AML-193 (cell line): ENCODE measurements around the gene E2F1.
"Not testable (repeated sequence)": the region's sequence is repeated elsewhere in the genome, so short reads cannot be mapped to it uniquely, and the experiment has no call there.

Source experiments
- DNase-seq, 2 experiments: peaks; one replicate each; lab custom pipeline; 2025; lab: John Stamatoyannopoulos, UW

The E2F1 gene

GRCh38 chr20:33658929-33659328 is 27.3 kb downstream of the E2F1 start:
- no peak for DNase-seq

GRCh38 chr20:33658510-33658909 is 27.7 kb downstream of the E2F1 start:
- DNase-seq, result no peak

DNA sequence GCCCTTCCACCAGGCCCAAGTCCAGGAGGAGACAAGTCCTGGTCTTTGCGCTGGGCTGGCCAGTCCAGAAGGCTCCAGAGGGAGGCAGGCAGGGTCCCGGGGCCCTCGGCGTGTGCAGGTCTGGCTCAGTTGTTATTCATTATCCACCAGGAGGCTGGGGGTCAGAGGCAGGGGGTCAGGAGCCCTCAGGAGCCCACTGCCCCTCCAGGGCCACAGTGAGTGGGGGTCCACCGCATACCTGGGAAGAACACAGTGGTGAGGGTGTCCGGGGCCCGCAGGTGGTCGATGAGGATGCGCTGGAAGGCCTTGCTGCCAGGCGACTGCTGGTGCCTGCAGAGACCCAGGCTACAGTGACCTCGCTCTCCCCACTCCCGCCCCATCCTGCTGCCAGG is 28.5 kb downstream of the E2F1 start:
- no peak for DNase-seq

- no peak for DNase-seq
Measured at GRCh38 chr20:33656783-33657703, 29.1 kb downstream of the E2F1 start.

DNA sequence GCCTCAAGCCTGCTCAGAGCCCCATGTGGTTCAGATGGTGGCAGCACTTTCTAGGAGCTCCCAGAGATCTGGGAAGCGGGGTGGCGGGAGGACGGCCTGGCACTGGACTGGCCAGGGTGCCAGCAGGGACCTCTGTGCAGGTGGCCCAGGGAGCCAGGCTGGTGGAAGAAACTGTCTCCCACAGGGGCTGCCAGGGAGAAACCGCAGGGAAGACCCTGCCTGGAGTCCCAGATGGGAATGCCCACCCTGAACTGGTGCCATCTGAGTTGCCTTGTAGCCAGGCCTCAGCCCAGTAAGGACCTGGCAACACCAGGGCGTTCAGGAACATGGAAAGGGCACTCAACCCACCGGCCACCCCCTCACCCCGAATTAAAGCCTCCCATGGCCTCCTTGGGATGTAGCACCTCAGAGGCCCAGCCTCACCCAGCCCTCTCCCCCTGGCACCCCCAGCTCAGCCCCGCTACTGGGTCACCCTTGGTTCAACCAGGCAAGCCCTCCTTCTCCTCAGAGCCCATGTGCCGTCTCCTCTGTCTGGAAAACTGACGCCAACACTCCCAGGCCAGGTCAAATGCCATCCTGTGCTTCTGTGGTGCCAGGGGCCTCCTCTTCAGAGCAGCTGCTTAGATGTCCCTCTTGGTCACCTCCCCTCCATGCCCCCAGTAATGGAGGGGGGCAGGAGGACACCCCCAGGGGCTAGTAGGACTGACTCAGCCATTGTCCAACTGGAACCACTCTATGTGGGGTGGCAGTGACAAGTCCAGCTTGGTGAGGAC is 30.0 kb downstream of the E2F1 start:
- no peak for DNase-seq

GRCh38 chr20:33655164-33655563 is 31.0 kb downstream of the E2F1 start:
- no peak for DNase-seq

DNA sequence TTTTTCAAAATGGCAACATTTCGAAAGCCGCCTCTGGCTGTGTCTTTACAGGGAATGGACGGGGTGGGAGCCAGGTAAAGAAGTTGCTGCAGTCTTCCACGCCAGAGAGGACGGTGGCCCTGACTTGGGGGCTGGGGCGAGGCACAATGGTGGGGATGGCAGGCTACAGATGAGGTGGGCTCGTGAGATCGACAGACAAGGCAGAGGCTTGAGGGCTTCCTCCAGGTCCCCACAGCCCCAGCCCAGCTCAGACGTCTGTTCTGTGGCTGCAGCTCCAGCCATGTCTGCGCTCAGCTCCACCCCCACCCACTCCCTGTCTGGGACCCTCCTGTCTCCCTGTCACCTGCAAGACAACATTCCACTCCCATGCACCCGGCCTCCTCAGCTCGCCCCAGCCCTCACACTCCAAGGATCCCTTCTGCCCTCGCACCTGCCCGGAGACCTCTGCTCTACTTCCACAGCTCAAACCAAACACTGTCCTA is 31.5 kb downstream of the E2F1 start:
- no peak for DNase-seq

DNA sequence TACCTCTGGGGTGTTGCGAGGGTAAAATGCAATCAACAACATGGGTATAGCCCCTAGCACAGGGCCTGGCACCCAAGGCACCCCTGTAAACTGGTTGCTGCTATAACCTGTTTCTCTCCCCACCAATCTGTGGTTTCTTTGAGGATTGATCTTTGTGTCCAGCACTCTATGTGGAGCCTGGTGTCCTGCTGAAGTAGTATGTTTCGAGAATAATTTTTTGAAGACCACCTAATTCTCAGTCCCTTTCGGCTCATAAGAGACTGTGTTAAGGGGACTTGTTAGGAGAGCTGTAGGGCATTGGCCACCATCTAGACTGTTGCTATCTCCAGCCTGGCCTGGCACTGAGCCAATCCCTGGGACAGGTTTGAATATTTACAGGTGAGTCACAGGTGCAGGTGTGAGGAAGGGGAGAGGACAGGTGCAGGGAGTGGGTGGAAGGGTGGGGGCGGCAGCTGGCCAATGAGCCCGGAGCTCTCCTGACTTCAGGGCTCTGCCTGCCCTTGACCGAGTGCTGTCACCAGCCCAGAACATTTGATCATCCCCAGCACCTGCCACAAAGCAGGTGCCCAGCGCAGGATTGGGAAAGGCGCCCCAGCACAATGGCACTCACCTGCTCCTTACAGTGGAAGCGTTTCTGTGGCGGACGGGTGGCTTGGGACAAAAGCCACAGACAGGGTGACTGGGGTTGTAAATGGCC is 32.1 kb downstream of the E2F1 start:
- DNase-seq, result no peak

GRCh38 chr20:33653218-33653899 is 32.8 kb downstream of the E2F1 start:
- DNase-seq, result peak; percentile 39 to 40

- DNase-seq, result no peak
Measured at GRCh38 chr20:33651562-33652048, 34.6 kb downstream of the E2F1 start.

GRCh38 chr20:33650753-33651561 is 35.2 kb downstream of the E2F1 start:
- DNase-seq, result no peak

- DNase-seq, result no peak
Measured at GRCh38 chr20:33650111-33650752, 36.0 kb downstream of the E2F1 start.

GRCh38 chr20:33649201-33649681 is 36.9 kb downstream of the E2F1 start:
- DNase-seq, result no peak

DNA sequence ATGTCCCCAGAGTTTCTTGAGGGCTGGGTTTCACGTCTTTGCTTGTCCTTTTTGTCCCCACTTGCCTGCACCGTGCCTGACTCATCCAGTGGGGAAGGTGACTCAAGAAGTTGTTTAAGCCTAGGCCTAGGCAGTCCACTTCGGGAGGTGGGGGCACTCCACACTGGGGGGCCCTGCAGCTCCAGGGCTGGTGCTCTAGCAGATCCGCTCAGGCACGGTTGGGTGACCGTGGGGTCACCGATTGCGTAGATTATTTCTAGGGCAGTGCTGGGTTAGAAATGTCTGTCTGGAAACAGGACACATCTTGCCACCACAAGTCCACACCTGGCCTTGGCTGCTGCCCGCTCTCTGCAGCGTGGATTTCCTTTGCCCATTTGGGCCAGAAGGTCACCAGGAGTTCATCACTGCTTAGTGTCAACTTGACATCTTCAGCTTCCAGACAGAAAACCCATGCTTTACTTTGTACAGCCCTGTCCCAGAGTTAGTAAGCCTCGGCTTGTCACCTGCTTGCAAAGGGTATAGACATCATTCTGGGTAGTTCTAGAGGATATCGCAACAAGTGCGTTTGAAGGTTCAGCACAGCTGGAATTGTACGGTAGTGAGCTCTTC is 37.7 kb downstream of the E2F1 start:
- no peak for DNase-seq

- DNase-seq, result no peak
Measured at GRCh38 chr20:33647603-33648395, 38.4 kb downstream of the E2F1 start.

- not testable (repeated sequence) for DNase-seq
Measured at GRCh38 chr20:33646959-33647602, 39.1 kb downstream of the E2F1 start.

DNA sequence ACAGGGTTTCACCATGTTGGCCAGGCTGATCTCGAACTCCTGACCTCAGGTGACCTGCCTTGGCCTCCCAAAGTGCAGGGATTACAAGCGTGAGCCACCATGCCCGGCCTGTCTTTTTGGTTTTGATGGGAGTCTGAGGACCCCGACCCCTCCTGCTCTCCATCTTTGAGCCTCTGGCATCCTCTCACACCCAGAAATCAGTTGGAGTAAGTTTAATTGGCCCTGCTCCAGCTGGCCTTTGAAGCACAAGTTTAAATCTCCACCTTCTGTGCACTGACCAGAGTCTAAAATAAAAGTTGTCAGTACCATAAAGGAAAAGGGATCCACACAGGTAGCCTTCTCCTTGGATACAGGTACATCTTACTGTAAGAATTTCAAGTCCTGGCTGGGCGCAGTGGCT is 40.0 kb downstream of the E2F1 start:
- DNase-seq, result no peak

- DNase-seq, result no peak
Measured at GRCh38 chr20:33645396-33645795, 40.8 kb downstream of the E2F1 start.

GRCh38 chr20:33645072-33645358 is 41.2 kb downstream of the E2F1 start:
- no peak for DNase-seq
